Stimulated activated CD4-positive, alpha-beta T cell treated with anti-CD3 and anti-CD28 coated beads, Interleukin-2, amount 100 ng/mL, for 24 hours (primary cell): Measurements from ENCODE around the gene HGS.
A peak's percentile ranks its signal among the peaks of the same experiment; 100 is the strongest.

Experiments used
- DNase-seq, 2 donors: peaks; one replicate each; pipeline ENCODE4 v3.0.0-alpha.2; 2020

HGS gene

DNA sequence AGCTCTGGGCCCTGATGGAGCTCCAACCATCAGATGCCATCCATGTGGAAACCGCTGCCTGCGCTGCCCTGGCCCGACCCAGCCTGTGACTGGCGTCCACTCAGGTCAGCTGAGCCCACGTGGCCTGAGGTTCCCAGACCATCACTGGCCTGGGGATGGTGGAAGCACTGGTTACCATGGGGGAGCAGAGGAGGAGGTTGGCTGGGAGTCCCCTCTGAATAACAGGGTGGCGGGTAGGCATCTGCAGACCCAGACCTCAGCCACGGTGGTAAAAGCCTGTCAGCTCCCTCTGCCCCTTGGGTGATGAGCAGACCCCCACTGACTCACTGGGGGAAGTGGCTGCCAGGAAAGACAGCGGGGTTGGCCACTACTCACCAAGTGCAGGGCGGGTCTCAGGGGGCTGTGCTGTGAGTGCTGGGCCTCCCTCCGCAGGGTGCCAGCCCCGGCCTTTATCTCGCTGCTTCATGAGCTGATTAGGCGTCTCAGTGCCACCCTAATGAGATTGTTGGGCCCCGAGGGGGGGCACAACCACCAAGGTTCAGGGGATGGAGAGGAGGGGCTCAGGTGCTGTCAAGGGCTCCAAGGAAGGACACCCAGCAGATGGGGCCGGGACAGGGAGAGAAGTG is 27.6 kb upstream of the HGS start, which contains the start of gene PDE6G:
Gene PDE6G, minus strand, starts transcription at position 425 of the 626 bp plus-strand sequence. CDS start 3,237 bp downstream, outside the sequence.
- no peak for DNase-seq

DNA sequence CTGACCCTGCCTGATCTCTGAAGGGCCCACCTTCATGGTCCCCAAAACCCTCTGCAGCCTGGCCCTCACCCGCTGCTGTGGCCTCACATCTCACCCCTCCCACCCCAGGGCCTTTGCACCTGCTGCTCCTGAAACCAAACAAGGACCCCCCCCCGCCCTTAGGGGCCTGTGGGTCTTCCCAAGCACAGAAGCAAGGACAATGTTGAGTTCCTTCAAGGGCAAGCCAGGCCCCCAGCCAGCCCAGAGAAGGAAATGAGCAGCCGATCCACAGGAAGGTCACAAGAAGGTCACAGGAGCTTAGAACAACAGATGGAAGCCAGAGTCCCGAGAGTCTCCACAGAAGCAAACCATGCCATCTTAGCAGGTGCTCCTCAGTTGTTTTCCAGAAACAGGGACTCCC is 27.0 kb upstream of the HGS start:
- no peak for DNase-seq

DNA sequence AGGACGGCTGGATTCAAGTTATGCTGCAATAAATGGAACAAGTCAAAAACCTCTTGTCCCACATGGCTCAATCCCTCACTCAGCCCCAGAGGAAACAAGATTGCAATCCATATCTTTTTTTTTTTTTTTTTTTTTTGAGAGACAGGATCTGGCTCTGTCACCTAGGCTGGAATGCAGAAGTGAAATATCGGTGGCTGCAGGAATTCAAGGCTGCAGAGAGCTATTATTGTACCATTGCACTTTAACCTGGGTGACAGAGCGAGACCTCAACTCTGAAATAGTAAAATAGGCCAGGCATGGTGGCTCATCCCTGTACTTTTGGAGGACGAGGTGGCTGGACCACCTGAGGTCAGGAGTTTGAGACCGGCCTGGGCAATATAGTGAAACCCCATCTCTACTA is 24.8 kb upstream of the HGS start:
- DNase-seq: no peak

DNA sequence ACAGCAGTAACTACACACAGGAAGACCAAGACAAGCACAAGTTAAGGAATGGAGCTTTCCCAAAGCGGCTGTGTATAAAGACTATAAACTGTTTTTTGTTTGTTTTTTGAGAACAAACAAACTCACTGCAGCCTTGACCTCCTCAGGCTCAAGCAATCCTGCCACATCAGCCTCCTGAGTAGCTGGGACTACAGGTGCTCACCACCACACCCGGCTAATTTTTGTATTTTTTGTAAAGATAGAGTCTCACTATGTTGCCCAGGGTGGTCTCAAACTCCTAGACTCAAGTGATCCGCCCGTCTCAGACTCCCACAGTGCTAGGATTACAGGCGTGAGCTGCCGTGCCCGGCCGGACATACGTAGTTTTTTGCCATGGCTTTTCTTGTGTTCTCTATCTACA is 23.4 kb upstream of the HGS start:
- DNase-seq: no peak

DNA sequence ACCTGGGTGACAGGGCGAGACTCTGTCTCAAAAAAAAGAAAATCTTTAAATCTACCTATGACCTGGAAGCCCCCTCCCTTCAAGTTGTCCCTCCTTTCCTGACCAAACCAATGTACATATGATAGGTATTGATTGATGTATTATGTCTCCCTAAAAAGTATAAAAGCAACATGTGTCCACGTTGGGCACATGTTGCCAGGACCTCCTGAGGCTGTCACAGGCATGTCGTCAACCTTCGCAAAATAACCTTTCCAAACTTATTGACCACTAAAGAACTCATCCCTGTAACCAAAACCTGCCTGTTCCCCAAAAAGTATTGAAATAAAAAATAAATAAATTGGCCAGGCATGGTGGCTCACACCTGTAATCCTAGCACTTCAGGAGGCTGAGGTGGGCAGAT is 21.8 kb upstream of the HGS start:
- DNase-seq: no peak

DNA sequence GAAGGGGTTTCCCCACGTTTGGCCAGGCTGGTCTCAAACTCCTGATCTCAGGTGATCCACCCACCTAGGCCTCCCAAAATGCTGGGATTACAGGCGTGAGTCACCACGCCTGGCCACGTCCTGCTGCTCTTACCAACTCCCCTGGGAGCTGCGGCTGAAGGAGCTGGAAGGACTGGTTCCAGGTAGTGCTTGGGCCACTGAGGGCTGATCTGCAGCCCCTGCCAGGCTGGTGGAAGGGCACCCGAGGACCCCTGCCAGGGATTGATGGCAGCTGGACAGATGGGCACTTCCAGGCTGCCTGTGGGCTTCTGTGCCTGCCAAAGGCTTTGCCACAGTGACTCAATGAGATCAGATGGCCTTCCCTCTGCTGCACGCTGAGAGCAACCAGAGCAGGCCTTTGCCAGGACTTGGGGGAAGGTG is 19.8 kb upstream of the HGS start:
- DNase-seq: peak in 1 of 2 donors; percentile 35

DNA sequence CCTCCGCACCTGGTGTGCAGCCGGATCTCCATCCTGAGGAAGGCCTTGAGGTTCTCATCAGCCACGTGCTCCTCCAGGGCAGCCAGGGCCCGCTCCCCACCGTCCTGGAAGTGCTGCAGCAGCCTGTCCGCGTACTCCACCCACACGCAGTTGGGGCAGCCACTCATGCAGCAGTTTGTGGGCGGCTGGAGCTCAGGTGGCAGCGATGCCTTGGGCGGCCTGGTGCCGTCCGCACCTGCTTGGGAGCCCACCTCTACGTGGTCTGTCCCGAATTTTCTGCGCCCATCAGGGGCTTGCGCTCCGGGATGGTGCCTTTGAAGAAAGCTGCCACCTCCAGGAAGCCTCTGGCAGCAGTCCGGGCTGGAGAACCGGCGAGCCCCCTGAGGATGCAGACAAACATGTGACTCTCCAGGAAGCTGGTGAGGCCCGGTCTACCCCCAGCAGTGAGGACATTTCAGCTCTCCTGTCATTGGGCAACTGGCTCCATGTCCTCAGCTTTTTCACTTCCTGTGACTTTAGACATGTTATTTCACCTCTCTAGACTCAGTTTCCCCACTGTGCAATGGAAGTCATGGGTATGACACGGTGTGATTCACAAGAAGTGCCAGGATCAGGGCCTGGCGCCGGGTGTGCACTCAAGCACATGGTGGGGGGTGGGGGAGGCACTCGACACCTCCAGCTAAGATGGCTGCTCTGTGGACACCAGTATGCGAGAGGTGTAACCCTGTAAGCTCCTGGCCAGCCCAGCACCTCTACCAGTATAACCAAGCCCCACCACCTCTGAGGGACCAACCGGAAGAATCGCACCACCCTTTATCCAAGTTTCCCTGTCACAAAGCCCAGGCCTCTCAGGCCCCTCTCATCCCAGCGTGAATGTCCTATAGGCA is 18.4 kb upstream of the HGS start:
- DNase-seq: peak; percentile 72 to 76

DNA sequence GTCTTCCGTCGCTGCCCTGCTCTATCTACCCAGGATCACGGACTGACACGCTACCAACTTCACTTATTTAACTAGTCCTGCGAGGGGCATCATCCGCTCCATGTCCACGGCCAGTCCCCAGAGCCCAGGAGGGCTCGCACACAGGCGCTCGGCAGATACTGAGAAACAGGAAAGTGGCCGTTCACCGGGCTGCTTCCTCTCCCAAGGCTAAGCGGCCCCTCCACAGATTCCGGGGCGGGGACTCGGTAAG is 17.8 kb upstream of the HGS start:
- DNase-seq: peak in 1 of 2 donors; percentile 37

DNA sequence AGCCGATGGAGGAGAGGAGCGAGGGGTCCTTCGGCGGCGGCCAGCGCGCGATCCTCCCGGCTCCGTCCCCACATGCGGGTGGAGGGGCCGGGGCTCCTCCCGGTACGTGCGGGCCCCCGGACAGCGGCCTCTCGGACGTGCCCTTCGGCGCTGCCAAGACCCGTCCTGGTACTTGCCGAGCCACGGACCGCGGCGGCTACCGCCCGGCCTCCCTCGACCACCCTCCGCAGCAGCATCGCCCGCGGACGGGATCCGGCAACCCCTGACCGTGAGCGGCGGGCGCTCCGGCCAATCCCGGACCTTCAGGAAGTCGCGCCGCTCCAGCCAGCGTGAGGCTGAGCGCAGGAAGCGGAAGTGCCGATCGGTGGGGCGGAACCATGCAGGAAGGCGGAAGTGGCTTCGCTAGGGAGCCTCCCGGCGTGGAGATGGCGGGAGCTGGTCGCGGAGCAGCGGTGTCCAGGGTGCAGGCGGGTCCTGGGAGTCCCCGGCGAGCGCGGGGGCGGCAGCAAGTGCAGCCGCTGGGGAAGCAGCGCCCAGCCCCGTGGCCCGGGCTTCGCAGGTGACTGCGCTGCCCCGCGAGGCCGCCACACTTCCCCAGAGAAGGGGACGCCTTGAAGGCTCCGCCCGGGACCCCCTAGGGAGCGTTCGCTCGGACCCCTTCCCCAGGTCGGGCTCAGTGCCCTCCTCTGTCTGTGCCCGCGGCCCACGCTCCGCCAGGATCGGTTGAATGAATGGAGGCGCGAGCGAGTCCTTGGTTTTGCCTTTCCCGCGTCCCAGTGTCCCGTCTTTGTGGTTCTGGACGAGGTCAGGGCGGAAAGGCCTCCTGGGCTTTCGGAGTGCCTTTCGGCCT is 17.2 kb upstream of the HGS start, which contains the start of the genes CCDC137 and OXLD1:
Gene CCDC137, plus strand, starts transcription at position 396 of the 850 bp plus-strand sequence. Its CDS starts 30 bp downstream, at position 426.
Gene OXLD1, minus strand, starts transcription at position 264 of the 850 bp plus-strand sequence. Its CDS starts 28 bp downstream, at position 236.
- peak; percentile 93 to 95 for DNase-seq

DNA sequence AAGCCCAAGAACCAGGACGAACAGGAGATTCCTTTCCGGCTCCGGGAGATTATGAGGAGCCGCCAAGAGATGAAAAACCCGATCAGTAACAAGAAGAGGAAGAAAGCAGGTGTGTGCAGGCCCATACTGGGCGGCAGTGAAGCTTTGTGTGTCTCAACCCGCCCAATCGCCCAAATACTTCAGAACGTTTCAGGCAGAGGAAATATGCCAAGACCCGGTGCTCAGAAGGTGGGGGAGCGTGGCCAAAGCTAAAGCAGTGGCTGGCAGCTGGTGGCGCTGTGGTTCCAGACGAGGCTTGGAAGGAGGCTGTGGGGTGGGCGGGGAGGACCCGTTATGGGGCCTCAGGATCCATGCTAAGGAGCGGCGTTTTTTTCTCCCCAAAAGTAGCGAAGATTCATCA is 16.1 kb upstream of the HGS start:
- no peak for DNase-seq

DNA sequence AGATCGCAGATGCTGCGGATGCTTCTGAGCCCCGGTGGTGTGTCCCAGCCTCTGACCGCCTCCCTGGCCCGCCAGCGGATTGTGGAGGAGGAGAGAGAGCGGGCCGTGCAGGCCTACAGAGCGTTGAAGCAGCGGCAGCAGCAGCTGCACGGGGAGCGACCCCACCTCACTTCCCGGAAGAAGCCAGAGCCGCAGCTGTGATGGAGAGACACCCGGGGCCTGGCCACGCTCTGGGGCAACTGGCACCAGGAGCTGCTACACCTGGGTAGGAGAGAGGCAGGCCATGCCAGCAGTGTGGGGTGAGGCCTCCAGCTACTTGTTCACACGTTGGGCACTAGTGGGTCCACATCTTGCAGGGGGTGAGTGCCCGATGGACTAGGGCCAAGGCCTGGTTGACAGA is 11.3 kb upstream of the HGS start:
- no peak for DNase-seq

DNA sequence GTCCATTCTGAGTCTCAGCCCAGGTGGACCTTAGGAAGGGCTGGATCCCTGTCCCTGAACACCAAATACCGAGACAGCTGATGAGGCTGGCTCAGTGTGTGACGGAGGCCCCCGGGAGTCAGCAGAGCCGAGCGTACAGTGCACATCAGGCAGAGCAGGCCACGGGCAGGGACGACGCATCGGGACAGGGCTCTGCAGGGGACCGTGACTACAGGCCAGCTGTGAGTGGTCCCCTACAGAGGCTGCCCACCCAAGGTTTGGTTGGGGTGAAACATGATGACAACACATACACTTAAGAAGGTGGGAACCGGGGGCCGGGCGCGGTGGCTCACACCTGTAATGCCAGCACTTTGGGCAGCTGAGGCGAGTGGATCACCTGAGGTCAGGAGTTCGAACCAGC is 10.9 kb upstream of the HGS start:
- DNase-seq: no peak

DNA sequence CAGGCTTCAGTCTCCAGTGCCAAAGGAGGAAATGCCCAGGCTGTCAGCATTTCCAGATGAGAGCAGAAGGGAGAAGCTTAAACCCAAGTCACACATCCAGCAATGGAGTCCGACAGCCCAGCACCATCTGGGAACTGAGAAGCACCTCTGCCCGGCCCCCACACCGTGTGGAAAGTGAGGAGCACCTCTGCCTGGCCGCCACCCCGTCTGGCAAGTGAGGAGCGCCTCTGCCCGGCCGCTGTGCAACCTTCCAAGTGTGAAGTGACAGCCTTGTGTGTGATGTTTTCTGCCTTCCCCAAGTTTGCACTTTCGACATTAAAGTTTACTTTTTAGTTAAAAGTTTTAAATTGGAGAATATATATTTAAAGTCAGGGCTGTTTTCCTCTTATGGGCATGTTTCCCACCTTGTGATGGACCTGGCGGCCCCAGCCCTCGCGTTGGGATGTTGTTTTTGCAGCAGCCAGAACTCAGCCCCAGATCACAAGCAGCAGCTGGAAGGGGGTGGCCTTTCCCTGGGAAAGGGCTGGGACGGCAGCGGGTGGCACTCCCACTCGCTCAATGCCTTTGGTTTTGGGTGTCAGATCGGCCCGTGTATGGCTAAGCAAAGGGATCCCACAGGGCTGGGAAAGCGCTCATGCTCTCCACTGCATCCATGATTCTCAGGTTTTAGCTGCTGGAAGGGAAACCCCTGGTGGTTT is 10.1 kb upstream of the HGS start:
- DNase-seq: no peak

DNA sequence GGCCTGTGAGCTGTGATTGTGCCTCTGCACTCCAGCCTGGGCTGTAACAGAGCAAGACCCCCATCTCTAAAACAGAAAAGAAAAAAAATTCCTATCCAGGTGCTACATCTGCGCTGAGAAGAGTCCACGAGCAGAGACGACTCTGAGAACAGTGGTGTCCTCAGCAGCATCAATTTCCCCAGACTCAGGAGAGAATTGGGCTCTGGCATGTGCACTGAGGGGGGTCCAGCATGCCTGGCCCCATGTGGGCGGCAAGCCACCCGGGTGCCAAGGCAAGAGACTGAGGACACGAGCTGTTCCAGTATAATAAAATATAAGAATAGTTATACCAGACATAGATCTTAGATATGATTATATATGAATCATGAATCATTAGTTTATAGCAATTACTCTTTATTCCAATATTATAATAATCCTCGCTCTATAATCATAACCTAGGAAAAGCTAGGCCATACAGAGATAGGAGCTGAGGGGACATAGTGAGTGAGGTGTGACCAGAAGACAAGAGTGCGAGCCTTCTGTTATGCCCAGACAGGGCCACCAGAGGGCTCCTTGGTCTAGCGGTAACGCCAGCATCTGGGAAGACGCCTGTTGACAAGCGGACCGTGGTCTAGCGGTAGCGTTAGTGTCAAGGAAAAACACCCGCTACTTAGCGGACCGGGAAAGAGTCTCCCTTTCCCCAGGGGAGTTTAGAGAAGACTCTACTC is 8.1 kb upstream of the HGS start:
- DNase-seq: peak in 1 of 2 donors; percentile 33

DNA sequence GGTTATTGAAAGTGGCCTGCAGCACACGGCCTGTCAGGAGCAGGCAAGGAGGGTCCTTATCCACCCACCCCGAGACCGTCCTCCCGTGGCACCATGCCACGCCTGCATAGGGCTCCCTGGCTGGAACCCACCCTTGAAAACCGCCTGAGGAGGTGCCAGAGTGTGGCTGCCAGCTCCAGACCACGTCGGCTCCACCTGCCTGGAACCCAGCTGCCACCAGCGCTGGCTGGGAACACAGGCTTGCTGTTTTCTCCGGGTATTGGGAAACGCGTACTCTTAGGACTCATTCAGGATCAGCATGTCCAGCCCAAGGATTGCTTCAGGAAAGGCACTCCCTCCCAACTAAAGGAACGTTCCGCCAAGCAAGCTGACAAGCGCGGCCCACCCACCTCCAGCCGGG is 6.9 kb upstream of the HGS start:
- no peak for DNase-seq

DNA sequence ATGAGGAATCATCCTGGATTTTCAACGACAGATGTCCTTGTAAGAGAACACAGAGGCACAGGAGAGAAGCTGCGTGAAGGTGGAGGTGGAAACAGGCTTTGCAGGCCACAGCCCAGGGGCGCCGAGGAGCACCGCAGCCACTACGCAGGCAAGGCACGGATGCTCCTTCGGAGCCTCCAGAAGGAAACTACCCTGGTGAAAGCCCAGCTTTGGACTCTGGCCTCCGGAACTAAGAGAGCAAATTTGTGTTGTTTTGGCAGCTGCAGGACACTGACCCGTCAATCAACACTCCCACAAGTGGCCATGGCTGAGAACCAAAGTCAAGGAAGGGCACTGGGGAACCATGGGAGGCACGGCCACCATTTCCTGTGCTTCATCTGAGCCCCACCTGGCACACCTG is 3.7 kb upstream of the HGS start:
- DNase-seq: no peak

DNA sequence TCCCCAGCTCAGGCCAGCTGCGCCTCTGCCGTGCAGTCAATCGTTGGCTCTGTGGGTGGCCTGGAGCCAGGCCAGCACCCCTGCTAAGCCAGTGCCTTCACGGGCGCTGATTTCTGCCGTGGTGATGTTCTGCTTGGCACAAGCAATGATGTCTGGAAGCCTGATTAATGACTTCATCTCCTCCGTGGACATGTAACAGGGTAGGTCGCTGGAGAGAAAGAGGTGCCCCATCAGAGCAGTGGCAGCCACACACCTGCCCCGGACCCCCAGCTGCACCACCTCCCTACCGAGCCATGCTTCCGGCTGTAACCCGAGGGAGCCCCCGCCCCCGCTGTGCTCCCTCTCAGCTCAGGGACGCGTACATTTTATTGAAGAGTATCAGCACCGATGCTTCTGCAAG is 2.1 kb upstream of the HGS start:
- DNase-seq: no peak

DNA sequence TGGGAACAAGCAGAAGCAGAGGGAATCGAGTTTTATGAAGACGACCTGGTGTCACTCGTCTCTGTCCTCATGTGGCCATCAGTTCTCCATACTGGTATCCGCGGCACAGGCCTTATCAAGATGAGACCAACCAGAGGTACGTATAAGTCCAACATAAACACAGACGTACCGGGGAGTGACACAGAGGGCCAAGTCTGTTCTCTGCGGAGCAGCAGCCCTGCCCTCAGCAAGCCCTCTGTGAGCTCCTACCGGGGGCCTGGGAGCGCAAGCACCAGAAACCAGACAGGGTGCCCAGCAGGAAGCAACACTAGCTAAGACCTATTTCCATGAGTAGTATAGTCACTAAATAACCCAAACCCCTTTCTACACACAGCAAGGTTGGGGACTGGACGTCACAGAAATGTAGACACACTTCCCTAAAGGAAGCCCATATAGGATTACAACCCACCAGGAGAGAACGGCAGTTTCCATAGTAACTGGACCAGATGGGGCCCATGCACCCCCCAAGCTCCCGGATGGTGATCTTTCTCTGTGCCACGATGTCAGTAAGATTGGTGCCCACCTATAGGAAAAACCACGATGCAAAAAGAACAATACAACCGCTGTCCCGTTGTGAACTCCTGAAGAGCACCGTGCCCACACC is 1.1 kb upstream of the HGS start:
- DNase-seq: no peak

DNA sequence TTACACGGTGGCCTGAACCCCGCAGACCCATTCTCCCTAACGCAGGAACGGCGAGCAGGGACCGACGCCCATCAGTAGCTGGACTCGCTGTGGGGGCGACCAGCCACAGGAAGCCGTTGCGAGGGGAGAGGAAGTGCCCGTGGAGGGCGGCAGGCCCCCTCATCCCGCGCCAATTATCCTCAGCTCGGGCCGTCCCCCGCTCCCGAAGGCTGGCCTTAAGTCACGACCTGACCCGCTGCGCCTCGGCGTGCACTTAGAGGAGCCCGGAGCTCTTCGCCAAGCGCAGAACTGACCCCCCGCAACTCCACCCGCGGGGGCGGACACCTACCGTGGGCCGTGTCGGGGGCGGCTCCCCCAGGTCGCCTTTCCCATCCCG is 615 bp upstream of the HGS start:
- DNase-seq: no peak

DNA sequence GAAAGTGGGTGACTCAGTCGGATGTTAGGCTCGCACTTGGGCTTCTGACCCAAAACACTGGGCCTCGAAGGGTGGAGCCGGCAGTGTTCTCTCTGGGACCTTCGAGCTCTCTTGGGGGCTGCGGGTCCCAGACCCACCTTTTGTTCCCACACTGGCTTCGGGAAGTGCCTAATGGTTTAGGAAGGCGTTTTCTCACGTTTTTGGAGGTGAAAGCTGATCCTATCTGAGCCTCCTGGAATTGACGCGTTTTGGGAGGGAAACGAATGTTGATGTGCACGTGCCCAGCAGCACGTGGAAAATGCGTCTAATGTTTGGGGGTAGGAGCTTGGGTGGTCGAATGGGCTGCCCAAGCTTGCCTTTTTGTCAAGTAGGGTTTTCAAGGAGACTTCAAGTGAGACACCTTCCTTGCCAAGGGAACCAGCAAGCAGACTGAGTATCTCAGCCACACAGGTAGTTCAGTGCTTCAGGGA is 666 bp downstream of the HGS start:
- no peak for DNase-seq

DNA sequence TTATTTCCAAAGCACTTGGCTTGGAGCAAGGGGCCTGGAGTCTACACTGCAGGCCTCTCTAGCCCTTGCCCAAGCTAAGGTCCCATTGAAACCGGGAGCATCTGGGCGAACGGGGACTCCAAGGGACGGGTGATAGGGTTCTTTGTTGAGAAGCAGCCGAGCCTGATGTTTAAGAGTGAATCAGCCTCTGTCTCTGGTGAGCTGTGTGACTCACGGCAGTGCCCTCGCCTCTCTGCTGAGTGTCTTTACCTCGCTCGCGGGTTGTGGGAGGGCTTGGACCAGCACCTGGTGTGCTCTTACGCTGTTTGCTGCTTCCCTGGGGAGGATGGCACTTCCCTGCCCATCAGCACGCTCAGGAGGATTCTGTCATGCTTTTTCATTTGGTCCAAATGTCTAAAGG is 1.3 kb downstream of the HGS start:
- peak; percentile 63 to 69 for DNase-seq

DNA sequence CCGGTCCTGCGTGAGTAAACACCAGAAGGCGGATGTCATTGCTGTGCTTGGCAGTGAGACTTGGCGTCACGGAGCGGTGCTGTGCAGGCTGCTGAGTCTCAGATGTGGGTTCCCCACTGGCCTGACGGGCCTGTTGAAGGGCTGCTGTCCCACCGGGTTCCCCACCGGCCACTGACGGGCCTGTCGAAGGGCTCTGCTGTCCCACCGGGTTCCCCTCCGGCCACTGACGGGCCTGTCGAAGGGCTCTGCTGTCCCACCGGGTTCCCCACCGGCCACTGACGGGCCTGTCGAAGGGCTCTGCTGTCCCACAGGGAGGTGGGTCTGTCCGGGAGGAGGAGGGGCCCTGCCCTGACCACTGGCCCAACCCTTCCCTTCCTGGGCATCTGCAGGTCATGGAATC is 2.8 kb downstream of the HGS start:
- no peak for DNase-seq
